ENCODE measurements around the gene PPIP5K2.
"Not testable (repeated sequence)": the region's sequence is repeated elsewhere in the genome, so short reads cannot be mapped to it uniquely, and the experiment has no call there.

Gene PPIP5K2

DNA sequence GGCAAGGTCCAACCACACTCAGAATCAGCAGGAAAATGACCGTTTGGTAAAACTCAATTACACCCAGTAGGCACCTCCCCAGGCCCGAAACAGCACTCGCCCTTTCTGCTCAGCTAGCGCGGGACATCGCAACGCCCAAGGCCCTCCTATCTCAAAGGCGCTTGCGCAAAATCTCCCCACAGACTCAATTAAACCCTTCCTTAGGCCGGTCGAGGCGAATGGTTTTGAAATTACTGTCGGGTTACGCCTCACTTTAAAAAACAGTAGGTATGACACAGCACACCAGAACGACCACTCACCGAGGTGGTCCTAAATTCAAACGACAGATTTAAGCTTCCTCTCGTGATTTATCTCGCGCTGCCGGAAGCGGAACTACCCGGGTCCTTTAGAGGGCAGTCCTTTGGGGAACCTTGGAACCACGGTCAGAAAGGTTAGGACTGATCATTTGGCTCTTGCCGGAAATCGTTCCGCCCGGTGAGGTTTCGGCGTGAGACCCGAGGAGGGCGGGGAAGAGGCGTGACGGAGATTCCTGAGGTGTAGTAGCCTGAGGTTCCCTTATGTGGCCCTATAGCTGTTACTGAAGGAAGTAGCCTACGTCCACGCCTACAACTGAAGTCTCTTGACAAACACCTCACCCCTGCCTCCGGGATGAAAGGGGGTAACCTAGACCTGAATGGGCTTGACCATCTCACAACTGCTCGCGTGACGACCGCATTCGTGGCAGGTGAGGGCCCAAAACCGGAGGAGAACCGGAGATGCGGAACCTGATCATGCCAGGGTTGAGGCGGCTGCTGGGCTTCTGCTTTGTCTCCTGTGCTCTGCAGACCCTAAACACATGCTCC, at the start of gene PPIP5K2, which contains the start of gene GIN1:
Gene PPIP5K2 (plus strand): TSS at position 537 of the 842 bp plus-strand sequence. CDS start 9,289 bp downstream, outside the sequence.
Gene GIN1 (minus strand): TSS at position 374 of the 842 bp plus-strand sequence. CDS start 11,431 bp downstream, outside the sequence.
- peak; percentile 99 for DNase-seq

- DNase-seq, result not testable (repeated sequence)
These were observed 46.6 kb upstream of the PPIP5K2 start for GRCh38 chr5:103073500-103073899.

DNA sequence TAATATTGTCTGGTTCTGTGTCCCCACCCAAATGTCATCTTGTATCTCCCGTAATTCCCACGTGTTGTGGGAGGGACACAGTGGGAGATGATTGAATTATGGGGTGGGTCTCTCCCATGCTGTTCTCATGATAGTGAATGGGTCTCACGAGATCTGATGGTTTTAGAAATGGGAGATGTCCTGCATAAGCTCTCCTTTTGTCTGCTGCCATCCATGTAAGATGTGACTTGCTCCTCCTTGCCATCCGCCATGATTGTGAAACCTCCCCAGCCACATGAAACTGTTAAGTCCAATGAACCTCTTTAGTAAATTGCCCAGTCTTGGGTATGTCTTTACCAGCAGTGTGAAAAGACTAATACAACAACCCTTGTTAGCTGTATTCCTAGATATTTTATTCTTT, 44.7 kb upstream of the PPIP5K2 start:
- DNase-seq, result no peak

DNA sequence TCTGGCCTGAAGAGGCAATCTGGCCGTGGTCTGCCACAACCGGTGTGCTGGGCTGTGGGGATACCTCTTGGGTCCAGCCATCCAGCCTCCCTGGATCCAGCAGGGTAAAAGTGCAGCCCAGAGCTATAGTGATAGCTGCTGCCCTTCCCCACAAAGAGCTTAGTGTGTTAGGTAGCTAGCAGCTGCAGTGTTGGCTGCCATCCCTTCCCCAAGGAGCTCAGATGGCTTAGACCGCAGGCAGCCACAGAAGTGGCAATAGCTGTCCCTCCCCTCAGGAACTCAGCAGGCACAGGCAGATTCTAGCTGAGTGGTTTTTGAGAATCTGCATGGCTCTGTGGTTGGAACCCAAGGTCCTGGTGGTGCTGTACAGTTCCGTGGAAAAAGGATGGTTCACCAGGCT, 40.3 kb upstream of the PPIP5K2 start:
- DNase-seq, result no peak

GRCh38 chr5:103086547-103086946, 33.6 kb upstream of the PPIP5K2 start:
- no peak for DNase-seq

DNA sequence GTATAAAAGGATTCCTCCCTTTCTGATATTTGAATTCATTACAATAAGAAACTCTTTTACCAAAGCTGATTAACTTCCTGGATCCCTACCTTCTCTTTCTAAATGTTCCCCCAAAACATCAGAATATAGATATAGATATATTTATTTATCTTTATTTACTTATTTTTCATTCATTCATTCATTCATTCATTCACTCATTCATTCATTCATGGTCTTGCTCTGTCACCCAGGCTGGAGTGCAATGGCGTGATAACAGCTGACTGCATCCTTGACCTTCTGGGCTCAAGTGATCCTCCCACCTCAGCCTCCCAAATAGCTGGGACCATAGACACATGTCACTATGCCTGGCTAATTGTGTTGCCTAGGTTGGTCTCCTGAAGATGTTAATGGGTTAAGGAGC, 30.8 kb upstream of the PPIP5K2 start:
- DNase-seq, result no peak

- DNase-seq, result no peak
These were observed 29.3 kb upstream of the PPIP5K2 start for GRCh38 chr5:103090791-103091190.

DNA sequence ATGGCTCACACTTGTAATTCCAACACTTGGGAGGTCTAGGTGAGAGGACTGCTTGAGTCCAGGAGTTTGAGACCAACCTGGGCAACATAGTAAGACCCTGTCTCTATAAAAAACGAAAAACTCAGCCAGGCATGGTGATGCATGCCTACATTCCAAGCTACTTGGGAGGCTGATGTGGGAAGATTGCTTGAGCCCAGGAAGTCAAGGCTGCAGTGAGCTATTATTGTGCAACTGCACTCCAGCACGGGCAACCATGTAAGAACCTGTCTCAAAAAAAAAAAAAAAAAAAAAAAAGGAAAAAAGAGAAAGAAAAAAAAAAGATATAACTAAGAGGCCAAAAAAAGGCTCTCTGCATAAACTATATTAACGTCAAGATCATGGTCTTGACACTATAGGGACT, 27.4 kb upstream of the PPIP5K2 start:
- no peak for DNase-seq

GRCh38 chr5:103093727-103094126, 26.4 kb upstream of the PPIP5K2 start:
- no peak for DNase-seq

GRCh38 chr5:103094737-103095136, 25.4 kb upstream of the PPIP5K2 start:
- no peak for DNase-seq

DNA sequence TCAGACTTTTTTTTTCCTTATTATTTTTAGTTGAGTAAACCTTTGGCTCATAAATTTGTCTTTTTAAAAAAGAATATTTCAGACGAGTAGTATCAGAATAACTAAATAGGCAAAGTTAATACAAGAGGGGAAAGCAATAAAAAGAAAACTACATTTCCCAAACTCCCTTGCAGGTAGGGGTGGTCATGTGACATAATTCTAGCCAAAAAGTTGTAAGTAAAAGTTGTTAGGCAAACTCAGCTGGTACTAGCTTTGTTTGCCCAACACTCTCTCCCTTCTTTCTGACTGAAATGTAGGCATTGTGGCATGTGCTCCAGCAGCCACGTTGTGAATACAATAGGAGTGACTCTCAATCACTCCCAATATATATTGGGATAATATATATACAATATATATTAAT, 21.1 kb upstream of the PPIP5K2 start:
- no peak for DNase-seq

DNA sequence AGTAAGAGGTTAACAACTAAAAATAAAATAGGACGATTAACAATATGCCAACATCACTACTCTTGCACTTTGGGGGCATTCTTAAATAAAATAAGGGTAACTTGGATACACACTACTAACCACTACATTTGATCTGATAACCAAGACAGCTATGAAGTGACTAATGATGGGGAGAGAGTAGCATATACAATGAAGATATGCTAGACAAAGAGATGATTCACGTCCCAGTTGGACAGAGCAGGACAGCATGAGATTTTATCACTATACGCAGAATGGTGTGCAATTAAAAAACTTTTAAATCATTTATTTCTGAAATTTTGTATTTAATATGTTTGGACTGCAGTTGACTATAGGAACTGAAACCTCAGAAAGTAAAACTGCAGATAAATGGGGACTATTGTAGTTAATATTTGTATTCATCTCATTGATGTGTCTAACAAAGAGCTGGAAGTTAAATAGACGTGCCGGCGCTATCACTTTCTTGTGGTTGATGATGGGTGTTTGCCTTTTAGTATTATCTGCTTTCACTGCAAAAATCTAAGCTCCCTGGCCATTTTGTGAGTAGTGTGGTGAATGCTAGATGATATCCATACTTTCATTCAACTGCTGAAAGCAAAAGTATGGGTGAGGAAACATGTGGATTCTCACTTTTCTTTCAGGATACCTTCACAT, 18.9 kb upstream of the PPIP5K2 start:
- no peak for DNase-seq

DNA sequence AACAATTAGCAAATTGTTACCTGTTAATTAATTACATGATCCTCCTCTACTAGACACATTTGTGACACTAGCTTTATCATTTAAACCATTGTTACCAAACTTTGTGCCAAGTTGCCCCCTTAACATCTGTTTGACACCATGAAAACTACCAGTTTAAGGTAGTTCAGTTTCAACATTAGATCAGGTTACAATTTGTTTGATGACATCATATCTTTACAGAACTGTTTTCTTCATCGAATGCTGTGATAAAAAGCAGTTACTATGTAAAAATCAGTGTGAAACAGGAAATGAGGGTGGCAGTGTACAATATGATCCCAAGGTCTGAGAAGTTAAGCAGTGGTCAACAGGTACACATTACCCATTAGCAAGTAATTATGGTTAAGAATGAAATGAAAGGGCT, 17.9 kb upstream of the PPIP5K2 start:
- DNase-seq, result no peak

DNA sequence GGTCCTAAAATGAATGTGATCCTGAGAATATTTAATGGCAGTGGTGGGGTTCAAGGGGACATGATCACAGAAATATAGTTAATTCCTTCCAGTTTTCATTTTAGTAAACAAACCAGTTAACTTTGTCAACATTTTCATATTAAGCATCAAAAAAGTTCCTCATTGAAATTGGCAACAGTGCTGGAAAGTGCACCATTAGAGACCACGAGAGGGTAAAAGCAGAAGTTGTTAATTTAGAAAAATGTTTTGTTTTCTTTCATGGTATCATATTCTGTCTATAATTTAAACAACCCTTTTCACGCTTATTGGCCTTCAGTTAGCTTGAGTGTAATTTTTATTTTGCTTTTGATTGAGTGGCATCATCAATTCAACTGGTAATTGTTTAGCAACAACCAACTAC, 12.0 kb upstream of the PPIP5K2 start:
- no peak for DNase-seq

- no peak for DNase-seq
These were observed 10.8 kb upstream of the PPIP5K2 start for GRCh38 chr5:103109277-103109676.

GRCh38 chr5:103110403-103110802, 9.7 kb upstream of the PPIP5K2 start:
- no peak for DNase-seq

GRCh38 chr5:103111468-103111867, 8.6 kb upstream of the PPIP5K2 start:
- DNase-seq, result no peak

DNA sequence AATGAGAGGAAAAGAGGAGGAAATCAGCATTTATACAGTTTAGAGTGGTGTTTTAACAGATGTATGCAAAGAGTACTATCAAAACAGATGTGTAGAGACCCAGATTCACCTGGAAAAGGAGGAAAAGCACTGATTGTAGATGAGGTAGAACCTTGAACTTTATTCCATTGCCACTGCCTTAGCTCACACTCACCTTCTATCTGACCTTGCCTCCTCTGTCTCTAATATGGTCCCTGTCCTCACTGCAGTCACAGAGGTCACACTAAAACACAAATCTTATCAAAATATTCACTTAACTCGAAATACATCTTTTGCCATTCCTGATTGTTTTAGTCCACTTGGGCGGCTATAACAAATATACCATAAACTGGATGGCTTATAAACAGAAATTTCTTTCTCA, 7.2 kb upstream of the PPIP5K2 start:
- no peak for DNase-seq

DNA sequence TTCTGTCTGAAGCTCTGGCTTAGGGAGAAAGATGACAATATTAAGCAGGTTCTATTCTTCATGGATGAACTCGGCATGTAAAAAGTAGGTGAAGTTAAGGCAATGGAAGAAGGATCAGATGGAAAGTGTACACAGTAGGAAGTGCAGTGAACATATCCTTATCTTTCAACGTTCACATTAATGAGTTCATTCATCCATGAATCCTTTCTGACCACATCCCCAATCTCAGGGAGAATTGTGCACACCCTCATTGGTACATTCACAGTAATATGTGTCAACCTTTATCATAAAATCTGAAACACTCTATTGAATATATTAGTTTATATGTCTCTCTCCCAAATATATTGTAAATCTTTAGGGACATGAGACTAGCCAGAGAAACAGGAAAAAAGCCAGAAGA, 5.7 kb upstream of the PPIP5K2 start:
- no peak for DNase-seq

GRCh38 chr5:103117471-103117991, 2.6 kb upstream of the PPIP5K2 start:
- DNase-seq, result no peak

GRCh38 chr5:103119070-103119764, 884 bp upstream of the PPIP5K2 start:
- no peak for DNase-seq

GRCh38 chr5:103120607-103121200, 603 bp downstream of the PPIP5K2 start:
- no peak for DNase-seq

DNA sequence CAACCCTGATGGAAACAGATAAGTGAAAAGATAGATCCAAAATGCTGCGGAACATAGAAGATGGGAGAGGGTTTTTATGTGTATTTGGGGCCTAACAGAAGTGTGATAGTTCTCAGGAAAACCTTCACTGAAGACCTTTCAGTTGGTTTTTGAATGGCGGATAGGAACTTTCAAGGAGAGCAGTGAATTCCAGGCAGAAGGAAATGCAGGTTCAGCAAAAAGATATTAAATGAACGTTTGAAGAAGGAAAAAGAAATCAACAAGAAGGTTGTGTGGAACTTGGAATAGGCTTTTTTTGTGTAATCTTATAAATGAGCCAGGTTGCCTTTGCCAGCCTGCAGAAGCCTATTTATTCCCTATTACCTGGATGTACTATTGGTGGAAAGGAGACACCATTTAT, 2.1 kb downstream of the PPIP5K2 start:
- DNase-seq, result no peak

Measured in activated T-cell treated with anti-CD3 and anti-CD28 coated beads, Interleukin-2, amount 50 U/mL, for 1 hour (primary cell).